Fibroblast of mammary gland (primary cell): Measurements from ENCODE around the gene ENDOV.

Source experiments
- DNase-seq: peaks from one replicate; pipeline ENCODE4 v3.0.0-alpha.2; 2010; ENCODE audit warnings: low read depth
- H3K4me3 ChIP-seq: 2 replicates; pipeline ENCODE4 v1.5.1; 2011; ENCODE audit warnings: low read depth, mild to moderate bottlenecking, low read length, moderate library complexity; ENCODE audit not compliant: control insufficient read depth
- CTCF ChIP-seq: conservative IDR thresholded peaks from 2 replicates; pipeline ENCODE4 v1.5.1; 2011; ENCODE audit warnings: low read depth, low read length, inconsistent platforms; ENCODE audit not compliant: control insufficient read depth, insufficient read depth

ENDOV gene

GRCh38 chr17:80374039-80374731 lies 40.8 kb upstream of the ENDOV start:
- no peak for TF ChIP-seq CTCF
- DNase-seq, result no peak
- H3K4me3 ChIP-seq, result no peak overlapping the region

DNA sequence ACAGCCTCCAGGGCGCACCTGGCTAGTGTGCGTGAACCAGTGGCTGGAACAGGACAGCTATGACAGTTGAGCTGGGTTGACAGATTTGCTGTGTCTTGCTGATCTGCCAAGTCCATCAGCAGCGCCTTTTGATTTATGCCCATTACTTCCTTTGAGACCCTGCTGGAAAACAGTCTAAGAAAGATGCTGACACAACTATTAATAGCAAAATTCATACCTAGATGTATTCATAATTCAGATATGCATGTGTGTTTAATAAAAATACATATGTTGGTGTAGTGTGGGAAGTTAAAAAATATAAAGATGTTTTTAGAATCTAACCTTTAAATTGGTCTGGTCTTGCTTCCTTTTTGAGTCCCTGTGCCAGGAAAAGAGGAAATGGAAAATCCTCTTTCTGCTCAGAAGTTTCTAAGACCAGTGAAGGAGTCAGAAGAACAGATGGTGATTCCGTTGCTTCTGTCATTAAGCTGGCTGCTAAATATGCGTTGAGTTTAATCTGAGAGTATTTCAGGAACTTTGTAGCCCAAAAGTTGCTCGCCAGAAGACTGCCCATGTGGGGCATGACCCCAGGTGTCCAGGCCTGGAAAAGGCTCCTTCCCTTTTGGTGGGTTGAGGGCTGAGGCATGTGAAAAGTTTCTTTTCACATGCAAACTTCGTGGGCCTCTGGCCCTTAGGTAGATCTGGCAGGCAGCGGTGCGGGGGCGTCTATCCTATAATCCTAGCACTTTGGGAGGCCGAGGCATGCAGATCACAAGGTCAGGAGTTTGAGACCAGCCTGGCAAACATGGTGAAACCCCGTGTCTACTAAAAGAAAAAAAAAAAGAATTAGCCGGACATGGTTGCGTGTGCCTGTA lies 40.0 kb upstream of the ENDOV start:
- no peak for DNase-seq
- no peak for TF ChIP-seq CTCF

DNA sequence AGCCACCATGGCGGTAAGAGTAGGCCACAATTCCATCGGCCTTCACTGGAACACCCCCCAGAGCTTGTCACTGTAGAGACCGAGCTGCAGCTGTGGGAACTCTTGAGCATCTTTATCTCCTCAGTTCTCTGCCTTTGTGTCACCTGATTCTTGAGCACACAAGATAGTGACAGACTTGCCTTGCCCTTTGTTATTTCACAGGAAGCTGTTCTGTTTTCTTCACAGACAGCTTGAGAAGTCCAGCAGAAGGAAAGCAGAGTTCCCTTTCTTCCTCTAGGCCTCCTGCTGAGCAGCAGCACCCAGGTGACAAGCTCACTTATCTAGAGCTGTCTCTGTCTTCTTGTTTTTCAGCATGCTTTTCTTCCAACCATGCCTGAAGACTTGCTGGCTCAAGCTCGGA lies 38.4 kb upstream of the ENDOV start:
- TF ChIP-seq CTCF, result no peak
- no peak overlapping the region for H3K4me3 ChIP-seq
- no peak for DNase-seq

More for the DNA sequence above, 40.0 kb upstream of the ENDOV start:
- H3K4me3 ChIP-seq, result no peak overlapping the region

DNA sequence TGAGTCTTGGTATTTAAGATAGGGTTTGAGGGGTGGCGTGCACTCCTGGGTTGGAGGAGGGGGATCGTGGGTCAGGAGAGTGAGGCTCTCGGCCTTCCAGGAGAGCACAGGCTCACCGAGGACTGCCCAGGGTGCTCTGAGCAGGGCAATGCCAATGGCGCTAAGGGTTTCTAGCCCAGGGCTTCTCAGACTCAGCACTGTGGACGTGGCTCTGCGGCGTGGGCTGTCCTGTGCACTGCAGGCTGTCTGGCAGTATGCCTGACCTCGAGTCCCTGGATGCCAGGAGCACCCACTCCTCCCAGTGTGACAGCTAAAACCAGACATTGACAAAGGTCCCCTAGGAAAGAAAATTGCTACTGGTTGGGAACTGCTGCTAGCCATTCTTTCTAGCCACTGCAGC lies 37.2 kb upstream of the ENDOV start:
- no peak for TF ChIP-seq CTCF
- no peak for DNase-seq
- no peak overlapping the region for H3K4me3 ChIP-seq

DNA sequence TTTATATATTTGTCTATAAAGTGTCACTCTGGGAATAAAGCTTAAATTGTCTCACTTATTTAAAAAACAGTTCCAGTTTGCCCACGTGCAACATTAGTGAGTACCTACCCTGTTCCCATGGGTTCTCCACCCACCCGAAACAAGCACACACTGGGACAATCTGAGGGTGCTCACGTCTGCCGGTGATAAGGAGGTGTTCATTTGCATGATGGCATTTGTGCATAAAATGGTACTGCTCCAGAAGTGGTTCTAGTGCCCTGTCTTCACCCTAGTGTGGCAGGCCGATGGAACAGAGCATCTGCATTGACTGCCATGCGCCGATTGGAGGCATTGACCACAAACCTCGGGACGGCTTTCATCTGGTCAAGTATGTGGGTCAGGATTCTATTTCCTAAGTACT lies 35.6 kb upstream of the ENDOV start:
- H3K4me3 ChIP-seq, result no peak overlapping the region
- TF ChIP-seq CTCF, result no peak
- DNase-seq, result no peak

GRCh38 chr17:80380068-80380467 lies 34.9 kb upstream of the ENDOV start:
- no peak overlapping the region for H3K4me3 ChIP-seq
- no peak for TF ChIP-seq CTCF
- no peak for DNase-seq
